Astrocyte (in vitro differentiated cells and primary cell): ENCODE results near the gene IFNGR2.

Experiments used
- EZH2 ChIP-seq: IDR thresholded peaks from 2 replicates; pipeline ENCODE4 v1.6.1; 2012; ENCODE audit warnings: mild to moderate bottlenecking, low read length, inconsistent platforms; ENCODE audit not compliant: insufficient read depth
- TF ChIP-seq, protein P1 (sequence below): IDR thresholded peaks from 2 replicates; pipeline ENCODE4 v1.5.1; 2011; ENCODE audit warnings: low read depth, mild to moderate bottlenecking, inconsistent platforms, low read length, moderate library complexity; ENCODE audit not compliant: insufficient read depth

DNA sequence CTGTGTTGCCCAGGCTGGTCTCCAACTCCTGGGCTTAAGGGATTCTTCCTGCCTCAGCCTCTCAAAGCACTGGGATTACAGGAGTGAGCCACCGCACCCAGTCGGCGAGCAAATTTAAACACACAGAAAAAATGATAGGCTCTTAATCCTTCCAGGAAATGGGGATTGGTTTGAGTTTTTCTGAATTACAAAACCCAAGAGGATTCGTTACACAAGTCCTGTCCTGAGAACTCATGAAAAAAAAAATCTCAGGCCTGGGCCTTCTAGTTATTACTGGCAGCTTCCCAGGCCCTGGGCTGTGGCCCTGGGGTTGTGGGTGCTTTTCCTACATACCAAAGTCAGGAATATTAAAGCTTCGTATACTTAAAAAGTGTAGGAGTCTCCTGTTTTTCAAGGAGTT lies 6.3 kb upstream of the IFNGR2 start:
- TF ChIP-seq, protein P1, sequence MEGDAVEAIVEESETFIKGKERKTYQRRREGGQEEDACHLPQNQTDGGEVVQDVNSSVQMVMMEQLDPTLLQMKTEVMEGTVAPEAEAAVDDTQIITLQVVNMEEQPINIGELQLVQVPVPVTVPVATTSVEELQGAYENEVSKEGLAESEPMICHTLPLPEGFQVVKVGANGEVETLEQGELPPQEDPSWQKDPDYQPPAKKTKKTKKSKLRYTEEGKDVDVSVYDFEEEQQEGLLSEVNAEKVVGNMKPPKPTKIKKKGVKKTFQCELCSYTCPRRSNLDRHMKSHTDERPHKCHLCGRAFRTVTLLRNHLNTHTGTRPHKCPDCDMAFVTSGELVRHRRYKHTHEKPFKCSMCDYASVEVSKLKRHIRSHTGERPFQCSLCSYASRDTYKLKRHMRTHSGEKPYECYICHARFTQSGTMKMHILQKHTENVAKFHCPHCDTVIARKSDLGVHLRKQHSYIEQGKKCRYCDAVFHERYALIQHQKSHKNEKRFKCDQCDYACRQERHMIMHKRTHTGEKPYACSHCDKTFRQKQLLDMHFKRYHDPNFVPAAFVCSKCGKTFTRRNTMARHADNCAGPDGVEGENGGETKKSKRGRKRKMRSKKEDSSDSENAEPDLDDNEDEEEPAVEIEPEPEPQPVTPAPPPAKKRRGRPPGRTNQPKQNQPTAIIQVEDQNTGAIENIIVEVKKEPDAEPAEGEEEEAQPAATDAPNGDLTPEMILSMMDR: no peak
- TF ChIP-seq EZH2: no peak
